PFSK-1 (cell line): ENCODE data around the gene ACSF2.

ENCODE experiments used
- FOXP2 ChIP-seq: optimal IDR thresholded peaks from 2 replicates; pipeline ENCODE3; 2011; ENCODE audit warnings: borderline replicate concordance, control low read depth, inconsistent platforms; ENCODE audit not compliant: insufficient read depth; ENCODE audit errors: extremely low read length, extremely low read depth
- POLR2AphosphoS5 ChIP-seq: IDR thresholded peaks from 2 replicates; pipeline ENCODE4 v1.6.1; 2012; ENCODE audit warnings: low read depth, mild to moderate bottlenecking, control low read depth, low read length, moderate library complexity
- REST ChIP-seq, 2 experiments: IDR thresholded peaks; 2 replicates each; pipeline versions ENCODE4 v1.6.1 to v1.8.0; 2011 to 2012; ENCODE audit warnings: low read depth in 2 of 2, low read length in 2 of 2, control low read depth in 1 of 2, inconsistent platforms in 1 of 2, mild to moderate bottlenecking in 1 of 2, moderate library complexity in 1 of 2; ENCODE audit not compliant: insufficient read depth in 1 of 2
- SIN3A ChIP-seq: IDR thresholded peaks from 2 replicates; pipeline ENCODE4 v1.6.1; 2012; ENCODE audit warnings: mild to moderate bottlenecking, low read length, moderate library complexity, borderline replicate concordance; ENCODE audit not compliant: insufficient read depth
- TAF1 ChIP-seq: IDR thresholded peaks from 2 replicates; pipeline ENCODE4 v1.6.1; 2012; ENCODE audit warnings: low read length, control low read depth, borderline replicate concordance; ENCODE audit not compliant: insufficient read depth

- no peak for TF ChIP-seq SIN3A
- TF ChIP-seq POLR2AphosphoS5 = no peak
- TF ChIP-seq REST (IDR thresholded peaks at IDR 0.05; ENCODE audit: insufficient read depth in 1 of 2, low read depth in 2 of 2, low read length in 2 of 2) = no peak
- TF ChIP-seq TAF1 = no peak
- TF ChIP-seq FOXP2 = no peak
Observed at GRCh38 chr17:50424996-50425681, 879 bp upstream of the ACSF2 start.
